NOMO-1 treated with DMSO at 0.1 percent for 48 hours (cell line): ENCODE measurements around the gene ZMAT5.
A peak's percentile ranks its signal among the peaks of the same experiment; 100 is the strongest.

Source experiments
- DNase-seq: peaks from one replicate; lab custom pipeline; 2025; ENCODE audit not compliant: unreplicated experiment; lab: John Stamatoyannopoulos, UW

ZMAT5 gene

GRCh38 chr22:29691636-29692326 lies 75.0 kb downstream of the ZMAT5 start:
- no peak for DNase-seq

- no peak for DNase-seq
Measured at GRCh38 chr22:29690476-29690875, 76.3 kb downstream of the ZMAT5 start.

- peak; percentile 14 for DNase-seq
Measured at GRCh38 chr22:29689880-29690213, 77.0 kb downstream of the ZMAT5 start.

- DNase-seq, result no peak
Measured at GRCh38 chr22:29689206-29689879, 77.5 kb downstream of the ZMAT5 start.

- DNase-seq, result no peak
Measured at GRCh38 chr22:29684244-29684643, 82.6 kb downstream of the ZMAT5 start.

- DNase-seq, result no peak
Measured at GRCh38 chr22:29683536-29683935, 83.3 kb downstream of the ZMAT5 start.
